ENCODE results near the gene ZBTB34. TPM values are rescaled to one million over a fixed set of nuclear protein-coding genes. Genes with fewer than 3 reads are reported as not detected.

ZBTB34 gene
- total and polyA plus RNA-seq, 4 donors: 1.1 to 9.5 (median 3.4) TPM

- no peak overlapping the region for H3K27ac ChIP-seq (ENCODE audit: low read depth in 1 of 2, low read length in 2 of 2)
- H3K4me3 ChIP-seq (ENCODE audit: low read depth in 1 of 3, low read length in 3 of 3): no peak overlapping the region
- H3K27me3 ChIP-seq (ENCODE audit: control insufficient read depth in 4 of 4, insufficient read depth in 4 of 4, low read length in 3 of 4): no peaks in the 10 kb centered on the region
- no peak overlapping the region for H3K9ac ChIP-seq (ENCODE audit: low read depth in 1 of 2, low read length in 2 of 2)
- peaks cover 5 to 19% (median 13%) of the 10 kb centered on the region in 4 donors for H3K36me3 ChIP-seq (ENCODE audit: control insufficient read depth in 4 of 4, insufficient read depth in 3 of 4, low read depth in 1 of 4, low read length in 3 of 4)
- WGBS: 88% methylated on average over 6 of the region's 6 CpGs
- TF ChIP-seq, protein P1, sequence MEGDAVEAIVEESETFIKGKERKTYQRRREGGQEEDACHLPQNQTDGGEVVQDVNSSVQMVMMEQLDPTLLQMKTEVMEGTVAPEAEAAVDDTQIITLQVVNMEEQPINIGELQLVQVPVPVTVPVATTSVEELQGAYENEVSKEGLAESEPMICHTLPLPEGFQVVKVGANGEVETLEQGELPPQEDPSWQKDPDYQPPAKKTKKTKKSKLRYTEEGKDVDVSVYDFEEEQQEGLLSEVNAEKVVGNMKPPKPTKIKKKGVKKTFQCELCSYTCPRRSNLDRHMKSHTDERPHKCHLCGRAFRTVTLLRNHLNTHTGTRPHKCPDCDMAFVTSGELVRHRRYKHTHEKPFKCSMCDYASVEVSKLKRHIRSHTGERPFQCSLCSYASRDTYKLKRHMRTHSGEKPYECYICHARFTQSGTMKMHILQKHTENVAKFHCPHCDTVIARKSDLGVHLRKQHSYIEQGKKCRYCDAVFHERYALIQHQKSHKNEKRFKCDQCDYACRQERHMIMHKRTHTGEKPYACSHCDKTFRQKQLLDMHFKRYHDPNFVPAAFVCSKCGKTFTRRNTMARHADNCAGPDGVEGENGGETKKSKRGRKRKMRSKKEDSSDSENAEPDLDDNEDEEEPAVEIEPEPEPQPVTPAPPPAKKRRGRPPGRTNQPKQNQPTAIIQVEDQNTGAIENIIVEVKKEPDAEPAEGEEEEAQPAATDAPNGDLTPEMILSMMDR (IDR thresholded peaks at IDR 0.05; ENCODE audit: low read depth, low read length, missing input control): no peak
- TF ChIP-seq FOXA1 (IDR thresholded peaks at IDR 0.05) (no peak), HNF4G (IDR thresholded peaks at IDR 0.05) (no peak), HNF4A (conservative IDR thresholded peaks at IDR 0.05) (no peak), RXRA (IDR thresholded peaks at IDR 0.05) (no peak), FOXA2 (IDR thresholded peaks at IDR 0.05) (no peak), SP1 (IDR thresholded peaks at IDR 0.05) (no peak), GABPA (IDR thresholded peaks at IDR 0.05 in 1 of 2, conservative IDR thresholded peaks at IDR 0.05 in 1 of 2) (no peak), EGR1 (IDR thresholded peaks at IDR 0.05; ENCODE audit: low read depth in 2 of 2) (no peak)
- TF ChIP-seq, protein P2, sequence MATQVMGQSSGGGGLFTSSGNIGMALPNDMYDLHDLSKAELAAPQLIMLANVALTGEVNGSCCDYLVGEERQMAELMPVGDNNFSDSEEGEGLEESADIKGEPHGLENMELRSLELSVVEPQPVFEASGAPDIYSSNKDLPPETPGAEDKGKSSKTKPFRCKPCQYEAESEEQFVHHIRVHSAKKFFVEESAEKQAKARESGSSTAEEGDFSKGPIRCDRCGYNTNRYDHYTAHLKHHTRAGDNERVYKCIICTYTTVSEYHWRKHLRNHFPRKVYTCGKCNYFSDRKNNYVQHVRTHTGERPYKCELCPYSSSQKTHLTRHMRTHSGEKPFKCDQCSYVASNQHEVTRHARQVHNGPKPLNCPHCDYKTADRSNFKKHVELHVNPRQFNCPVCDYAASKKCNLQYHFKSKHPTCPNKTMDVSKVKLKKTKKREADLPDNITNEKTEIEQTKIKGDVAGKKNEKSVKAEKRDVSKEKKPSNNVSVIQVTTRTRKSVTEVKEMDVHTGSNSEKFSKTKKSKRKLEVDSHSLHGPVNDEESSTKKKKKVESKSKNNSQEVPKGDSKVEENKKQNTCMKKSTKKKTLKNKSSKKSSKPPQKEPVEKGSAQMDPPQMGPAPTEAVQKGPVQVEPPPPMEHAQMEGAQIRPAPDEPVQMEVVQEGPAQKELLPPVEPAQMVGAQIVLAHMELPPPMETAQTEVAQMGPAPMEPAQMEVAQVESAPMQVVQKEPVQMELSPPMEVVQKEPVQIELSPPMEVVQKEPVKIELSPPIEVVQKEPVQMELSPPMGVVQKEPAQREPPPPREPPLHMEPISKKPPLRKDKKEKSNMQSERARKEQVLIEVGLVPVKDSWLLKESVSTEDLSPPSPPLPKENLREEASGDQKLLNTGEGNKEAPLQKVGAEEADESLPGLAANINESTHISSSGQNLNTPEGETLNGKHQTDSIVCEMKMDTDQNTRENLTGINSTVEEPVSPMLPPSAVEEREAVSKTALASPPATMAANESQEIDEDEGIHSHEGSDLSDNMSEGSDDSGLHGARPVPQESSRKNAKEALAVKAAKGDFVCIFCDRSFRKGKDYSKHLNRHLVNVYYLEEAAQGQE (IDR thresholded peaks at IDR 0.05): no peak
- TF ChIP-seq, protein P3, sequence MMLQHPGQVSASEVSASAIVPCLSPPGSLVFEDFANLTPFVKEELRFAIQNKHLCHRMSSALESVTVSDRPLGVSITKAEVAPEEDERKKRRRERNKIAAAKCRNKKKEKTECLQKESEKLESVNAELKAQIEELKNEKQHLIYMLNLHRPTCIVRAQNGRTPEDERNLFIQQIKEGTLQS (IDR thresholded peaks at IDR 0.05): no peak
- H3K9me3 ChIP-seq (ENCODE audit: control insufficient read depth in 4 of 4, low read length in 3 of 4): no peaks in the 10 kb centered on the region
- H3K4me1 ChIP-seq (ENCODE audit: control insufficient read depth in 4 of 4, insufficient read depth in 4 of 4, low read length in 3 of 4): peaks cover 0 to 10% (median 4%) of the 10 kb centered on the region in 4 donors
- no peak for DNase-seq (ENCODE audit: low spot score)
Observed at GRCh38 chr9:126880947-126881332, 20.5 kb downstream of the ZBTB34 start.

DNA sequence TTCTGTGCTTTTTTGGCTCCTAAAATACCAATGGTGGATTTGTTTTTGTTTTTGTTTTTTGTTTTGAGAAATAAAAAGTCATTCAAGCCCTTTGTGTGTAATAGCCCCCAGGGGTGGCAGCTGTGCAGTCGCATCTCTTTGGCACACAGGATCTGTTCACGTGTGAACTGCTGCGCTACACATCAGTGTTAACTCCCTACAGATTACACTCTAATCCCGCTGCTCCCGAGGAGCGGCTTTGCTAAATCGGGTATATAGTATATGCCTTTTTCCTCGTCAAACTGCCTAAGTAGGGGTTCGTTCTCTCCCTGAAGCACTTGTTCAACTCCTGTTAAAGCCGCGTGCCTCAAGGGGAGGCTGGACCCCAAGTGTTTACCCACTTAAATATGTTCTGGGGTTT, 22.3 kb downstream of the ZBTB34 start:
- Histone ChIP-seq H3K27me3 (ENCODE audit: control insufficient read depth in 4 of 4, insufficient read depth in 4 of 4, low read length in 3 of 4) (no peaks in the 10 kb centered on the region), H3K27ac (ENCODE audit: low read depth in 1 of 2, low read length in 2 of 2) (no peak overlapping the region), H3K9me3 (ENCODE audit: control insufficient read depth in 4 of 4, low read length in 3 of 4) (no peaks in the 10 kb centered on the region), H3K4me1 (ENCODE audit: control insufficient read depth in 4 of 4, insufficient read depth in 4 of 4, low read length in 3 of 4) (peaks cover 0 to 10% (median 4%) of the 10 kb centered on the region in 4 donors), H3K36me3 (ENCODE audit: control insufficient read depth in 4 of 4, insufficient read depth in 3 of 4, low read depth in 1 of 4, low read length in 3 of 4) (peaks cover 5 to 19% (median 13%) of the 10 kb centered on the region in 4 donors), H3K9ac (ENCODE audit: low read depth in 1 of 2, low read length in 2 of 2) (no peak overlapping the region), H3K4me3 (ENCODE audit: low read depth in 1 of 3, low read length in 3 of 3) (no peak overlapping the region)
- no peak for DNase-seq (ENCODE audit: low spot score)
- WGBS: 94% methylated on average over 11 of the region's 11 CpGs
- TF ChIP-seq HNF4A (conservative IDR thresholded peaks at IDR 0.05) (no peak), FOXA1 (IDR thresholded peaks at IDR 0.05) (no peak), FOXA2 (IDR thresholded peaks at IDR 0.05) (no peak), YY1 (IDR thresholded peaks at IDR 0.05) (no peak), HNF4G (IDR thresholded peaks at IDR 0.05) (no peak), MAX (IDR thresholded peaks at IDR 0.05) (no peak), RXRA (IDR thresholded peaks at IDR 0.05) (no peak), SP1 (IDR thresholded peaks at IDR 0.05) (no peak), GABPA (IDR thresholded peaks at IDR 0.05 in 1 of 2, conservative IDR thresholded peaks at IDR 0.05 in 1 of 2) (no peak), RAD21 (IDR thresholded peaks at IDR 0.05) (no peak), TAF1 (conservative IDR thresholded peaks at IDR 0.05) (no peak), EGR1 (IDR thresholded peaks at IDR 0.05; ENCODE audit: low read depth in 2 of 2) (no peak)
- TF ChIP-seq, protein P3 (IDR thresholded peaks at IDR 0.05): no peak
- TF ChIP-seq, protein P4, sequence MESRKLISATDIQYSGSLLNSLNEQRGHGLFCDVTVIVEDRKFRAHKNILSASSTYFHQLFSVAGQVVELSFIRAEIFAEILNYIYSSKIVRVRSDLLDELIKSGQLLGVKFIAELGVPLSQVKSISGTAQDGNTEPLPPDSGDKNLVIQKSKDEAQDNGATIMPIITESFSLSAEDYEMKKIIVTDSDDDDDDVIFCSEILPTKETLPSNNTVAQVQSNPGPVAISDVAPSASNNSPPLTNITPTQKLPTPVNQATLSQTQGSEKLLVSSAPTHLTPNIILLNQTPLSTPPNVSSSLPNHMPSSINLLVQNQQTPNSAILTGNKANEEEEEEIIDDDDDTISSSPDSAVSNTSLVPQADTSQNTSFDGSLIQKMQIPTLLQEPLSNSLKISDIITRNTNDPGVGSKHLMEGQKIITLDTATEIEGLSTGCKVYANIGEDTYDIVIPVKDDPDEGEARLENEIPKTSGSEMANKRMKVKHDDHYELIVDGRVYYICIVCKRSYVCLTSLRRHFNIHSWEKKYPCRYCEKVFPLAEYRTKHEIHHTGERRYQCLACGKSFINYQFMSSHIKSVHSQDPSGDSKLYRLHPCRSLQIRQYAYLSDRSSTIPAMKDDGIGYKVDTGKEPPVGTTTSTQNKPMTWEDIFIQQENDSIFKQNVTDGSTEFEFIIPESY (IDR thresholded peaks at IDR 0.05): no peak
- TF ChIP-seq, protein P2 (IDR thresholded peaks at IDR 0.05): no peak
- TF ChIP-seq, protein P1 (IDR thresholded peaks at IDR 0.05; ENCODE audit: low read depth, low read length, missing input control): no peak
